Neural cell (in vitro differentiated cells): ENCODE measurements around the gene IFITM10. TPM values are rescaled to one million over a fixed set of nuclear protein-coding genes. Genes with fewer than 3 reads are reported as not detected.

ENCODE experiments used
- H2AFZ ChIP-seq: fragments of 200-600, 300-800 bp; sonication (generic), shearing (Covaris generic); 2 replicates; pipeline ENCODE4 v1.6.0; 2014; ENCODE audit warnings: low read depth, mild to moderate bottlenecking, antibody characterized with exemption, low read length, moderate library complexity
- H3F3A ChIP-seq: fragments of 200-600 bp; shearing (Covaris generic); 2 replicates; pipeline ENCODE4 v1.6.1; 2016; ENCODE audit warnings: mild to moderate bottlenecking, moderate library complexity, mixed read lengths, antibody characterized with exemption, low read length; ENCODE audit not compliant: insufficient read depth, poor library complexity, severe bottlenecking
- H3K27ac ChIP-seq: fragments of 200-600, 300-800 bp; sonication (generic), shearing (Covaris generic); 2 replicates; pipeline ENCODE4 v1.5.1; 2014; ENCODE audit warnings: mild to moderate bottlenecking, low read length, moderate library complexity
- H3K27me3 ChIP-seq: fragments of 300-800, 200-600 bp; sonication (generic), shearing (Covaris generic); 2 replicates; pipeline ENCODE4 v1.6.0; 2014; ENCODE audit warnings: mild to moderate bottlenecking, low read depth, low read length, moderate library complexity; ENCODE audit not compliant: insufficient read depth
- H3K36me3 ChIP-seq: fragments of 300-800, 200-600 bp; sonication (generic), shearing (Covaris generic); 2 replicates; pipeline ENCODE4 v1.5.1; 2014; ENCODE audit warnings: mild to moderate bottlenecking, antibody characterized with exemption, low read length, moderate library complexity; ENCODE audit not compliant: insufficient read depth
- H3K4me2 ChIP-seq: fragments of 300-800, 200-600 bp; sonication (generic), shearing (Covaris generic); 2 replicates; pipeline ENCODE4 v1.6.0; 2014; ENCODE audit warnings: mild to moderate bottlenecking, low read length
- H3K4me3 ChIP-seq: fragments of 300-800, 200-600 bp; sonication (generic), shearing (Covaris generic); 2 replicates; pipeline ENCODE4 v1.5.1; 2014; ENCODE audit warnings: mild to moderate bottlenecking, low read length, moderate library complexity
- H3K79me2 ChIP-seq: fragments of 200-600 bp; shearing (Covaris generic); replicated peaks from 2 replicates; pipeline ENCODE4 v1.6.0; 2014; ENCODE audit warnings: mild to moderate bottlenecking, low read length, moderate library complexity; ENCODE audit not compliant: insufficient read depth
- H3K9ac ChIP-seq: fragments of 300-800, 200-600 bp; sonication (generic), shearing (Covaris generic); 2 replicates; pipeline ENCODE4 v1.6.1; 2016; ENCODE audit warnings: mild to moderate bottlenecking, low read length, mixed read lengths
- H3K9me2 ChIP-seq: fragments of 200-600 bp; shearing (Covaris generic); 2 replicates; pipeline ENCODE4 v1.6.1; 2016; ENCODE audit warnings: mild to moderate bottlenecking, low read length, mixed read lengths; ENCODE audit not compliant: insufficient read depth
- H3K9me3 ChIP-seq: fragments of 200-600, 300-800 bp; sonication (generic), shearing (Covaris generic); 2 replicates; pipeline ENCODE4 v1.6.1; 2016; ENCODE audit warnings: mild to moderate bottlenecking, mixed run types, low read length, moderate library complexity, mixed read lengths
- H4K20me1 ChIP-seq: fragments of 200-600 bp; shearing (Covaris generic); 2 replicates; pipeline ENCODE4 v1.6.1; 2016; ENCODE audit warnings: mild to moderate bottlenecking, mixed run types; ENCODE audit not compliant: insufficient read depth
- CTCF ChIP-seq: fragments of 450-650 bp; IDR thresholded peaks from 2 replicates; pipeline ENCODE4 v1.5.1; 2014; ENCODE audit warnings: antibody characterized with exemption, mild to moderate bottlenecking, moderate library complexity; ENCODE audit not compliant: poor library complexity, severe bottlenecking
- EP300 ChIP-seq: fragments of 450-650 bp; conservative IDR thresholded peaks from 2 replicates; pipeline ENCODE4 v1.6.1; 2014; ENCODE audit warnings: antibody characterized with exemption, mild to moderate bottlenecking, moderate library complexity; ENCODE audit not compliant: poor library complexity, severe bottlenecking
- EZH2 ChIP-seq: fragments of 200-600, 300-800 bp; shearing (Covaris generic), sonication (generic); IDR thresholded peaks from 2 replicates; pipeline ENCODE4 v1.6.1; 2014; ENCODE audit warnings: antibody characterized with exemption, low read length, borderline replicate concordance, mild to moderate bottlenecking; ENCODE audit not compliant: insufficient read depth, poor library complexity, severe bottlenecking
- MXI1 ChIP-seq: fragments of 450-650 bp; conservative IDR thresholded peaks from 2 replicates; pipeline ENCODE4 v1.6.1; 2014; ENCODE audit warnings: antibody characterized with exemption, mild to moderate bottlenecking; ENCODE audit not compliant: poor library complexity, severe bottlenecking
- POLR2AphosphoS5 ChIP-seq: IDR thresholded peaks from 2 replicates; pipeline ENCODE4 v1.6.1; 2012
- RAD21 ChIP-seq: fragments of 450-650 bp; conservative IDR thresholded peaks from 2 replicates; pipeline ENCODE4 v1.6.1; 2014; ENCODE audit warnings: antibody characterized with exemption, mild to moderate bottlenecking, moderate library complexity
- REST ChIP-seq: IDR thresholded peaks from 2 replicates; pipeline ENCODE4 v1.6.1; 2012; ENCODE audit warnings: borderline replicate concordance
- SMC3 ChIP-seq: fragments of 450-650 bp; conservative IDR thresholded peaks from 2 replicates; pipeline ENCODE4 v1.6.1; 2014; ENCODE audit warnings: antibody characterized with exemption, mild to moderate bottlenecking, moderate library complexity; ENCODE audit not compliant: poor library complexity
- TAF1 ChIP-seq: IDR thresholded peaks from 2 replicates; pipeline ENCODE4 v1.6.1; 2012; ENCODE audit warnings: low read depth
- polyA plus RNA-seq: library from polyadenylated mRNA; depleted of rRNA; stranded (reverse); fragments of >200 nt; gene quantifications from 2 replicates; pipeline ENCODE4 v1.2.3, GENCODE V29; 2014

IFITM10 gene
- polyA plus RNA-seq, 1 donor from 2014 or later, result 1.1 TPM

GRCh38 chr11:1719781-1720180, 30.6 kb downstream of the IFITM10 start:
- H3K9ac ChIP-seq, result no peak overlapping the region
- H3K4me3 ChIP-seq, result no peak overlapping the region
- no peaks in the 10 kb centered on the region for H3K9me2 ChIP-seq
- TF ChIP-seq SMC3, result no peak
- no peak for TF ChIP-seq TAF1
- no peak for TF ChIP-seq REST
- no peak for TF ChIP-seq EZH2
- TF ChIP-seq EP300, result no peak
- TF ChIP-seq RAD21, result no peak
- no peak for TF ChIP-seq MXI1
- no peak for TF ChIP-seq POLR2AphosphoS5
- no peak for TF ChIP-seq CTCF
- no peaks in the 10 kb centered on the region for H4K20me1 ChIP-seq
- no peaks in the 10 kb centered on the region for H3K27me3 ChIP-seq
- no peaks in the 10 kb centered on the region for H3K36me3 ChIP-seq
- no peak overlapping the region for H3K4me2 ChIP-seq
- no peaks in the 10 kb centered on the region for H3K79me2 ChIP-seq
- no peak overlapping the region for H3K27ac ChIP-seq
- H2AFZ ChIP-seq, result no peak overlapping the region
- no peaks in the 10 kb centered on the region for H3K9me3 ChIP-seq
- no peaks in the 10 kb centered on the region for H3F3A ChIP-seq

- Histone ChIP-seq H3K9me2 (no peaks in the 10 kb centered on the region), H3K79me2 (no peaks in the 10 kb centered on the region), H3K27ac (no peak overlapping the region), H4K20me1 (no peaks in the 10 kb centered on the region), H3K36me3 (no peaks in the 10 kb centered on the region), H3K9me3 (no peaks in the 10 kb centered on the region), H3K27me3 (no peaks in the 10 kb centered on the region), H3K9ac (no peak overlapping the region), H2AFZ (no peak overlapping the region), H3F3A (no peaks in the 10 kb centered on the region), H3K4me3 (no peak overlapping the region), H3K4me2 (no peak overlapping the region)
- TF ChIP-seq TAF1, result no peak
- no peak for TF ChIP-seq POLR2AphosphoS5
- TF ChIP-seq REST, result no peak
- TF ChIP-seq EP300, result no peak
- no peak for TF ChIP-seq CTCF
- TF ChIP-seq SMC3, result no peak
- no peak for TF ChIP-seq RAD21
Observed at GRCh38 chr11:1718326-1718725, 32.1 kb downstream of the IFITM10 start.
